Panc1 (cell line): ENCODE measurements around the gene ZNF778.

Experiments
- CTCF ChIP-seq: fragments of 450-650 bp; IDR thresholded peaks from 2 replicates; pipeline ENCODE4 v1.5.1; 2017; ENCODE audit warnings: mild to moderate bottlenecking
- REST ChIP-seq, 2 experiments: IDR thresholded peaks; 2 replicates each; pipeline ENCODE4 v1.6.1; 2011 to 2012; ENCODE audit warnings: low read depth in 2 of 2, control low read depth in 1 of 2, low read length in 1 of 2, mild to moderate bottlenecking in 1 of 2, moderate library complexity in 1 of 2; ENCODE audit not compliant: insufficient read depth in 1 of 2

GRCh38 chr16:89266521-89267134 lies 49.1 kb downstream of the ZNF778 start:
- TF ChIP-seq CTCF (no peak), REST (IDR thresholded peaks at IDR 0.05; ENCODE audit: insufficient read depth in 1 of 2, low read depth in 2 of 2, low read length in 1 of 2) (no peak)
